ENCODE results near the gene GON4L.

DNA sequence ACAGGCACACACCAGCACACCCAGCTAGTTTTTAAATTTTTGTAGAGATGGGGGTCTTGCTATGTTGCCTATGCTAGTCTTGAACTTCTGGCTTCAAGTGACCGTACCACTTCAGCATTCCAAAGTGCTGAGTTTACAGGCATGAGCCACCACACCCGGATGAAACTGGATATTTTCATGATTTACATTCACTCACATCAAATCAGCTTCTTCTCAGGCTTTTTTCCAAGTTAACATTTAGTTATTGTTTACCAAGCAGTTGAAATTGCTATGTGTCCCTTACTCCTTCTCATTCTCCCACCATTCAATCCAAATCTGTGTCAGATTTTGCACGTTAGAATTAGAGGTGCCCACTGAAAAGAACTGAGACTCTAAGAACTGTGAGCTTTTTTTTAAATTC, 35.8 kb upstream of the GON4L start:
- no peak for TF ChIP-seq GATA2 (IDR thresholded peaks at IDR 0.05; ENCODE audit: low read depth, low read length)
- no peak for TF ChIP-seq GATA3 (IDR thresholded peaks at IDR 0.05; ENCODE audit: low read depth, low read length)
